GM12878 (cell line): ENCODE results near the gene PRODH. TPM values are rescaled to one million over a fixed set of nuclear protein-coding genes. Genes with fewer than 3 reads are reported as not detected.

Experiments used
- ATAC-seq: fragments of 200-7000 bp; cut with Tn5 transposase; 3 replicates; pipeline ENCODE4 v1.9.1; 2020; ENCODE audit warnings: mild to moderate bottlenecking, moderate library complexity
- BruUV-seq: library from RNA; stranded (reverse); fragments of 400-500 nt; replicated peaks from 2 replicates; lab custom pipeline; 2021; lab: Mats Ljungman, UMichigan
- CTCF ChIA-PET: fragments of 300-600 bp; sonication (Branson Sonifier 250); formaldehyde crosslinking; extraction: SDS; loops from one replicate; lab custom pipeline; 2021; ENCODE audit warnings: inconsistent platforms; lab: Yijun Ruan, JAX
- POLR2A ChIA-PET: fragments of 350-600 bp; formaldehyde crosslinking; extraction: SDS; loops from one replicate; lab custom pipeline; 2021; ENCODE audit warnings: inconsistent platforms; lab: Charles Lee
- RAD21 ChIA-PET: fragments of 300-600 bp; sonication (Branson Sonifier 250); formaldehyde crosslinking; loops from one replicate; lab custom pipeline; 2023; ENCODE audit warnings: antibody characterized with exemption; ENCODE audit not compliant: unreplicated experiment; lab: Charles Lee
- SMC1A ChIA-PET: fragments of 300-600 bp; sonication (Branson Sonifier 250); formaldehyde crosslinking; loops from one replicate; lab custom pipeline; 2023; ENCODE audit not compliant: unreplicated experiment, uncharacterized antibody; lab: Charles Lee
- DNase-seq: peaks from one replicate; pipeline ENCODE4 v3.0.0-alpha.2; 2011; ENCODE audit warnings: low read depth, low spot score
- FAIRE-seq: peaks from 3 replicates; lab custom pipeline; 2011; peaks lifted over from hg19 to GRCh38; lab: Jason Lieb, UNC
- H2AFZ ChIP-seq: 2 replicates; pipeline ENCODE4 v1.6.0; 2011; ENCODE audit warnings: low read depth, low read length, control low read depth; ENCODE audit not compliant: control insufficient read depth
- H3K27ac ChIP-seq: 2 replicates; pipeline ENCODE4 v1.5.1; 2011; ENCODE audit warnings: control low read depth; ENCODE audit not compliant: control insufficient read depth, insufficient read depth
- H3K27me3 ChIP-seq, 2 experiments: replicated peaks in 1 of 2; 2 replicates each; pipeline versions ENCODE4 v1.6.0 to v1.6.1; 2011; ENCODE audit warnings: low read length in 1 of 2; ENCODE audit not compliant: control insufficient read depth in 2 of 2, insufficient read depth in 2 of 2
- H3K36me3 ChIP-seq, 2 experiments: 2 replicates each; pipeline ENCODE4 v1.5.1; 2011; ENCODE audit warnings: low read length in 1 of 2; ENCODE audit not compliant: control insufficient read depth in 2 of 2, insufficient read depth in 2 of 2
- H3K4me1 ChIP-seq: 2 replicates; pipeline ENCODE4 v1.6.1; 2011; ENCODE audit warnings: mild to moderate bottlenecking, low read length, moderate library complexity, mixed read lengths; ENCODE audit not compliant: control insufficient read depth, insufficient read depth
- H3K4me2 ChIP-seq: 2 replicates; pipeline ENCODE4 v1.6.0; 2011; ENCODE audit warnings: control low read depth; ENCODE audit not compliant: control insufficient read depth, insufficient read depth
- H3K4me3 ChIP-seq: fragments of 200-600 bp; sonication (generic); 2 replicates; pipeline ENCODE4 v1.5.1; 2016
- H3K79me2 ChIP-seq: 2 replicates; pipeline ENCODE4 v1.6.0; 2011; ENCODE audit warnings: low read length; ENCODE audit not compliant: control insufficient read depth, insufficient read depth
- H3K9ac ChIP-seq: 2 replicates; pipeline ENCODE4 v1.8.0; 2011; ENCODE audit warnings: low read length, control low read depth, mixed read lengths; ENCODE audit not compliant: control insufficient read depth, insufficient read depth
- H3K9me3 ChIP-seq: replicated peaks from 3 replicates; pipeline ENCODE4 v1.5.1; 2011; ENCODE audit warnings: mild to moderate bottlenecking, low read length; ENCODE audit not compliant: control insufficient read depth, insufficient read depth
- H4K20me1 ChIP-seq: 2 replicates; pipeline ENCODE4 v1.6.0; 2011; ENCODE audit not compliant: control insufficient read depth, insufficient read depth
- BHLHE40 ChIP-seq, 2 experiments: fragments of 450-650 bp in 1 of 2; IDR thresholded peaks; 2 replicates each; pipeline ENCODE4 v1.6.1; 2011 to 2017; ENCODE audit warnings: low read depth in 2 of 2, borderline replicate concordance in 1 of 2, improper control_type of control experiment in 1 of 2, low read length in 1 of 2, mild to moderate bottlenecking in 1 of 2
- CREB1 ChIP-seq: IDR thresholded peaks from 2 replicates; pipeline ENCODE4 v1.6.1; 2012; ENCODE audit warnings: low read depth, mild to moderate bottlenecking, inconsistent platforms
- FOXM1 ChIP-seq: IDR thresholded peaks from 2 replicates; pipeline ENCODE4 v1.6.1; 2012; ENCODE audit warnings: low read depth, mild to moderate bottlenecking, inconsistent platforms, low read length, moderate library complexity
- MEF2A ChIP-seq: IDR thresholded peaks from 2 replicates; pipeline ENCODE4 v1.6.1; 2011; ENCODE audit warnings: low read depth, mild to moderate bottlenecking, low read length, moderate library complexity; ENCODE audit not compliant: insufficient read depth
- MTA2 ChIP-seq: fragments of 450-650 bp; IDR thresholded peaks from 2 replicates; pipeline ENCODE4 v1.6.1; 2016; ENCODE audit warnings: low read depth, mild to moderate bottlenecking, moderate library complexity
- POLR2AphosphoS5 ChIP-seq: IDR thresholded peaks from 2 replicates; pipeline ENCODE4 v1.6.1; 2011; ENCODE audit warnings: mild to moderate bottlenecking, low read length, inconsistent platforms
- RAD51 ChIP-seq: fragments of 450-650 bp; IDR thresholded peaks from 2 replicates; pipeline ENCODE4 v1.6.1; 2016; ENCODE audit warnings: moderate library complexity, mild to moderate bottlenecking, inconsistent platforms
- SREBF2 ChIP-seq: IDR thresholded peaks from 2 replicates; pipeline ENCODE4 v1.6.1; 2012; ENCODE audit warnings: mild to moderate bottlenecking, low read length
- TCF12 ChIP-seq: IDR thresholded peaks from 2 replicates; pipeline ENCODE4 v1.6.1; 2011; ENCODE audit warnings: low read depth, mild to moderate bottlenecking, low read length
- ZBTB4 ChIP-seq: fragments of 450-650 bp; formaldehyde crosslinking; IDR thresholded peaks from 2 replicates; pipeline ENCODE4 v1.4.0; 2022; ENCODE audit warnings: mild to moderate bottlenecking, moderate library complexity
- ZNF217 ChIP-seq: fragments of 450-650 bp; IDR thresholded peaks from 2 replicates; pipeline ENCODE4 v1.6.1; 2017; ENCODE audit warnings: antibody characterized with exemption, mild to moderate bottlenecking
- WGBS: methylation state at CpG from one replicate; pipeline ENCODE4 v1.1.6; 2016; ENCODE audit warnings: low lambda C conversion rate; ENCODE audit not compliant: insufficient replicate concordance, insufficient coverage; ENCODE audit errors: missing lambda C conversion rate; 5-methylcytosine and 5-hydroxymethylcytosine counted together
- in situ Hi-C: fragments of 300-500 bp; cut with MboI; formaldehyde crosslinking; loops from 9 replicates; pipeline ENCODE4 v1.14.3; 2018; ENCODE audit warnings: mixed read lengths
- intact Hi-C: fragments of 100-400 bp; cut with micrococcal nuclease; formaldehyde crosslinking; loops from one replicate; pipeline ENCODE4 v1.14.2; 2022; ENCODE audit not compliant: unreplicated experiment
- polyA plus RNA-seq, 11 experiments: library from polyadenylated mRNA; depleted of rRNA in 4 of 11; unstranded in 6 of 11; stranded (reverse) in 5 of 11; fragments of >200 nt; fragmentation: Nextera tagmentation in 4 of 11; fragmentation: Illumina TruSeq in 1 of 11; extraction: Ambion mirVana in 4 of 11; extraction: Trizol in 1 of 11; gene quantifications; 1 replicate in 1 of 11; 2 replicates in 10 of 11; pipeline versions ENCODE4 v1.2.1 to v1.2.3, GENCODE V29; 2011 to 2016; ENCODE audit warnings: inconsistent platforms in 2 of 11, missing spikeins in 2 of 11, low read depth in 1 of 11
- total RNA-seq, 4 experiments: library from RNA; depleted of rRNA in 3 of 4; stranded (reverse); fragments of >200 nt in 3 of 4; fragmentation: Illumina TruSeq in 1 of 4; extraction: Trizol in 1 of 4; gene quantifications; 2 replicates each; pipeline versions ENCODE4 v1.2.1 to v1.2.3, GENCODE V29; 2013 to 2021
- TF ChIP-seq, protein P1 (sequence below): fragments of 450-650 bp; IDR thresholded peaks from 2 replicates; pipeline ENCODE4 v1.6.1; 2017; ENCODE audit warnings: mild to moderate bottlenecking, moderate library complexity

Gene PRODH
- total and polyA plus RNA-seq, 10 of the 15 experiments (the other 5 are each of a cell fraction or from before 2014, with no cell fraction given) = 0.03 to 0.10 (median 0.07) TPM; not detected in 6

DNA sequence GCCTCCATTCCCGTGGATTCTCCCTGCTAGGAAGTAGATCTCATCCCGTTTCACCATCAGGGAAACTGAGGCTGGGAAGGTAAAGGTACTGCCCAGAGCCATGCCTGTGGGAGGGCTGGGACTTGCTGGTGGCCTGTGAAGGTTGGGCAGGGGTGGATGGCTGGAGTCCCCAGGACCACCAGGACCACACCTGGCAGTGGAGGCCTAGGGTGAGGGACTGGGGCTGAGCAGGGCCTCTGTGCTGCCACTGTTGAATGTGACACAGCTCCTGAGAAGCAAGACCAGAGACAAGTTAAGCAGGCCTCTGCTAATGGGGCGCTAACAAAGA lies 26.2 kb upstream of the PRODH start:
- ChIA-PET SMC1A (no interaction called here), POLR2A (no interaction called here), CTCF (interaction anchor here (0.7 kb wide), 1 partner anchor 156 kb away, joined by 3 read pairs; no protein-coding TSS in a partner anchor), RAD21 (no interaction called here)
- Histone ChIP-seq H3K9ac (no peak overlapping the region), H3K9me3 (no peaks in the 10 kb centered on the region), H3K36me3 (no peaks in the 10 kb centered on the region), H3K4me1 (no peaks in the 10 kb centered on the region), H3K4me2 (no peak overlapping the region), H3K4me3 (no peak overlapping the region), H2AFZ (no peak overlapping the region), H4K20me1 (no peaks in the 10 kb centered on the region), H3K27me3 (no peaks in the 10 kb centered on the region), H3K79me2 (no peaks in the 10 kb centered on the region), H3K27ac (no peak overlapping the region)
- TF ChIP-seq POLR2AphosphoS5 (no peak), SREBF2 (no peak), TCF12 (no peak), ZNF217 (no peak), FOXM1 (no peak), RAD51 (no peak), MEF2A (no peak), ZBTB4 (no peak), MTA2 (no peak), CREB1 (no peak), BHLHE40 (IDR thresholded peaks at IDR 0.05; ENCODE audit: borderline replicate concordance in 1 of 2, low read depth in 2 of 2, low read length in 1 of 2) (no peak)
- TF ChIP-seq, protein P1, sequence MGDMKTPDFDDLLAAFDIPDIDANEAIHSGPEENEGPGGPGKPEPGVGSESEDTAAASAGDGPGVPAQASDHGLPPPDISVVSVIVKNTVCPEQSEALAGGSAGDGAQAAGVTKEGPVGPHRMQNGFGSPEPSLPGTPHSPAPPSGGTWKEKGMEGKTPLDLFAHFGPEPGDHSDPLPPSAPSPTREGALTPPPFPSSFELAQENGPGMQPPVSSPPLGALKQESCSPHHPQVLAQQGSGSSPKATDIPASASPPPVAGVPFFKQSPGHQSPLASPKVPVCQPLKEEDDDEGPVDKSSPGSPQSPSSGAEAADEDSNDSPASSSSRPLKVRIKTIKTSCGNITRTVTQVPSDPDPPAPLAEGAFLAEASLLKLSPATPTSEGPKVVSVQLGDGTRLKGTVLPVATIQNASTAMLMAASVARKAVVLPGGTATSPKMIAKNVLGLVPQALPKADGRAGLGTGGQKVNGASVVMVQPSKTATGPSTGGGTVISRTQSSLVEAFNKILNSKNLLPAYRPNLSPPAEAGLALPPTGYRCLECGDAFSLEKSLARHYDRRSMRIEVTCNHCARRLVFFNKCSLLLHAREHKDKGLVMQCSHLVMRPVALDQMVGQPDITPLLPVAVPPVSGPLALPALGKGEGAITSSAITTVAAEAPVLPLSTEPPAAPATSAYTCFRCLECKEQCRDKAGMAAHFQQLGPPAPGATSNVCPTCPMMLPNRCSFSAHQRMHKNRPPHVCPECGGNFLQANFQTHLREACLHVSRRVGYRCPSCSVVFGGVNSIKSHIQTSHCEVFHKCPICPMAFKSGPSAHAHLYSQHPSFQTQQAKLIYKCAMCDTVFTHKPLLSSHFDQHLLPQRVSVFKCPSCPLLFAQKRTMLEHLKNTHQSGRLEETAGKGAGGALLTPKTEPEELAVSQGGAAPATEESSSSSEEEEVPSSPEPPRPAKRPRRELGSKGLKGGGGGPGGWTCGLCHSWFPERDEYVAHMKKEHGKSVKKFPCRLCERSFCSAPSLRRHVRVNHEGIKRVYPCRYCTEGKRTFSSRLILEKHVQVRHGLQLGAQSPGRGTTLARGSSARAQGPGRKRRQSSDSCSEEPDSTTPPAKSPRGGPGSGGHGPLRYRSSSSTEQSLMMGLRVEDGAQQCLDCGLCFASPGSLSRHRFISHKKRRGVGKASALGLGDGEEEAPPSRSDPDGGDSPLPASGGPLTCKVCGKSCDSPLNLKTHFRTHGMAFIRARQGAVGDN = no peak
- in situ Hi-C loops (no loop called here), intact Hi-C loops (no loop called here)
- 0% methylated on average over 3 of the region's 3 CpGs for WGBS
- FAIRE-seq (no peak), DNase-seq (no peak), ATAC-seq (no peak)
- BruUV-seq = no TSS peak
